Activated naive CD4-positive, alpha-beta T cell (primary cell): ENCODE data around the gene TRPM5.
A peak's percentile ranks its signal among the peaks of the same experiment; 100 is the strongest.

ENCODE experiments used
- DNase-seq, 4 experiments: peaks; one replicate each; lab custom pipeline; 2025; lab: John Stamatoyannopoulos, UW

The TRPM5 gene

GRCh38 chr11:2468363-2469235 lies 24.3 kb upstream of the TRPM5 start:
- DNase-seq = no peak

GRCh38 chr11:2467695-2468055 lies 23.4 kb upstream of the TRPM5 start:
- DNase-seq = no peak

DNA sequence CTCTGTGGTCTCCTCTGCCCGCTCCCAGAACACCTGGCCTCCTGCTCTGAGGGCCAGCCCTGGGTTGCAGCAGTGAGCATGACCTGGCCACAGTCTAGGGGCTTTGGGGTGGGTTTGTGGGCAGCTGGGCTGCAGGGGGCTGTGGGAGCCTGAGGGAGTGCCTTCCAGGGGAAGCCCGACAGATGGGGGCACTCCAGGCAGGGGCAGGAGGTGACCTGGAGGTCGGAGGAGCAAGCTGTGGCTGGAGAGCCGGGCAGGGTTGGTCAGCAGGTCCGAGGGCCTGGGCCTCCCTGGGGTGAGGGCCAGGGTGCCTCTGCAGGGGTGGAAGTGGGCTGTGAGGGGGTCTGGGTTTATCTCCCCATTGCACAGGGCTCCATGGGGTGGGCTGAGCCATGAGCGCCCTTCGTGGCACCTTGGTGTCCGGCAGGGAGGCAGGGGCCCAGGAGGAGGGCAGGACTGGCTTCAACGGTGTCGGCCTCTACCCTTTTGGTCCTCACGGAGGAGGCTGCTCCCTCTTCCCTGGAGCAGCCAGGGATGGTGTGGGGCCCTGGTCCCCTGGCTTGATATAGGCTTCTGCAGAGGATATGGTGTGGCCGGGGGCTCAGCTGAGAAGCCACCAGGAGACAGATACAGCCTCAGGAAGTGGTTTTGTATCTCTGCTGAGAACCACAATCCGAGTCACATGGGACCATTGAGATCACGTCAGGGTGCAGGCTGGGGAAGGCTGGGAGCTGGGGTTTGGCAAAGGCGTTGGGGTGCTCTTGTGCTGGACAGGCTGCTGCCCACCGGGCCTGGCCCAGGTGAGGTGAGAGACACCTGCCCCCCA lies 22.8 kb upstream of the TRPM5 start:
- peak in 2 of 4 experiments; percentile 36 to 43 for DNase-seq

GRCh38 chr11:2466069-2466801 lies 21.9 kb upstream of the TRPM5 start:
- DNase-seq = no peak

DNA sequence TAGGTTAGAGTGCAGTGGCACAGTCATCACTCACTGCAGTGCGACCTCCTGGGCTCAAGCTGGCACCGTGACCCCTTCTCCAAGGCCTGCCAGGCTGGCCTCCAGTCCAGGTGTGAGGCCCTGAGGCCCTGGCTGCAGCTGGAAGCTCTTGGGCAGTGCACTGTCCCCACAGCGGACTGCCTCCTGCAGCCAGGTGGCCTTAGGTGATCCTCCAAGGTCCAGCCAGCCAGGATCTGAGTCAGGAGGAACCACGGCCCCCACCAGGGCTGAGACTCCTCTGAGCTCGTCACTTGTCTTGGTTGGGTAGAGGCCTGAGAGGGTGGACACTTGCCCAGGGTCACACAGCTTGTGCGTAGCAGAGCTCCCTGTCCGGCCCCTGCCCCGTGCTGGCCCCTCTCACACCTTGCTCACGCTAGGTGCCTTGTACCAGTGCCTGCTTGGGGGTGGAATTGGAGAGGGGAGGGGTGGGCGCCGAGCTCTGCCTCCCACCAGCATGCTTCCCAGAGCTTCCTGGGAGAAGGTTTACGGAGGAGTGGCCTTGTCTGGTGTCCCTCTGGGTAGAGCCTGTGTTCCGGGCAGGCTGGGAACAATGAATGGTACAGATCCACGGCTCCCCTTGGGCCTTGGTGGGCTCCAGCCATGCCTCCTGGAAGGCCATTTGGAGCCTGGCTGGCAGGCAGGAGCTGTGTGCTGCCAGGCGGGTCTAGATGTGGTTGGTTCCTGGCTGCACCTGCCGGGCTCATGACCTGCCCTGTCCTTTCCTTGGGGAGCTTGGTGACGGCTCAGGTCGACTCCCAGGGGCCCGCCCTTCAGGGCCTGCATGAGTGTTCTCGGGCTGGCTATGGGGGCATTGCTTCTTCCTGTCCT lies 21.1 kb upstream of the TRPM5 start:
- no peak for DNase-seq

DNA sequence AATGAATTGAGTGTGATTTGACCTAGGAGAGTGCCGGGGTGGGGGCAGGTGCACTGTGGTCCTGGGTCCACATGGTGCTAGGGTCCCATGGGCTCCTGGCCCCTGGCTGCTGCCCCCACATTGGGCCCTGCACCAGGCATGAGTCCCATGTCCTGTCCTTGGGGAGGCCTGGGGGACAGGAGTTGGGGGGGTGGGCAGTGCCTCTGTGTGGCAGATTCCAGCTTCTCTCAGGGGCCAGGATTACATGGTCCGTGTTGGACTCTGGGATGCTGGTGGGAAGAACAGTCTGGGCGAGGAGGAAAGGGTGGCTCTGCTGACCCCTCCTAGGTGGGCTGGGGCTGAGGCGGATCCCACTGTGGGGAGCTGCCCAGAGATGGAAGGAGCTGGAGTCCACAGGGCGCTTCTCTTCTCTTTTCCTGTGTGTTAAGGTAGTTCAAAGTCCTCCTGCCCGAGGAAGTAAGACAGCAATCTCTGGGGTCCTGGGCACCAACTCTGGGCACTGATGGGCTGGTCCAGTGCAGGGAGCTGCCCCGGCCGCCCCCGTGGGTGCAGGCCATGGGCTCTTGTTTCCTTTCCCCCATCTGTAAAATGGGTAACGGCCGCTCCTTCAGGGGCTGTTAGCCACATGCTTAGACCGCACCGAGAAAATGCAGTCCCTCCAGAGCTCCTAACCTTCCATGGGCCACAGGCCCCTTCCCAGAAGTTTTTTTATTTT lies 20.3 kb upstream of the TRPM5 start:
- no peak for DNase-seq

DNA sequence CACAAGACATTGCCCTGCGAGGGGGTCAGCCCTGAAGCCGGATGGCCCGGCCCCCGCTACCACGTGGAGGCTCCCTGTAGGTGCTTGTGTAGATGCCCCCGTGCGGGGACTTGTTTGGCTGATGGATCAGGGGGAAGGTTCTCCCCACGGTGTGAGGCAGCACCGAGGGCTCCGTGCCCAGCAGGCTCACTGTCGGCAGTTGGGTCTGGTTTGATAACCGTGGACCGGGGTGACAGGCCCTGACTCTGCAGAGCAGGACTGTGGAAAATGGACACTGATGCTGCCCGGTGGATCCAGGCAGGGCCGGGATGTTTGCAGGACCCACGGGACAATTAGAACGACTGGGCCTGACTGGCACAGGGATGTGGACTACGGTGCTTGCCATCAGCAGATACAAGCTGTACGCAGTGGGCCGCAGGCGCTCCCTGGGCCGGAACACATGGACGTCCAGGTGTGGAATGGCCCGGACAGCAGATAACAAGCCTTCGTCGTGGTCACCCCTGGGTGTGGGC lies 19.5 kb upstream of the TRPM5 start:
- no peak for DNase-seq

- no peak for DNase-seq
Measured at GRCh38 chr11:2462986-2463765, 18.9 kb upstream of the TRPM5 start.

DNA sequence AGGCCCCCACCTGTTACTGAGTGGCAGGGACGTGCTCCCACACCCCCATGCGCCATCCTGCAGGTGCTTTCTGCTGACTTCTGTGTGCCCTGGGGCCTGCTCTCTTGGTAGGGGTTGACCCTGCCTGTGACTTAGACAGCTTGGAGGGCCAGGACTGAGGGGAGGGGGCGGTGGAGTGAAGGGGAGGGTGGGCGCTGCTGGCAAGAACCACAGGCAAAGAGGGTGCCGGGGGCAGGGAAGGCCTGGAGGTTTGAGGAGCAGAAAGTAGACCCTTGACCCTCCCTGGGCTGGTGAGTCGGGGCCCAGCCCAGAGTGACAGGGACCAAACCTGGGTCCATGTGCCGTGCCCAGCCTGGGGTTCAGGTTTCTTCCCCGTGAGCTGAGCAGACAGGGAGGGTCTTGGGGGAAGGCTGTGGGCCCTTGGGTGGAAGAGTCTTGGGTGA lies 18.2 kb upstream of the TRPM5 start:
- DNase-seq = no peak

DNA sequence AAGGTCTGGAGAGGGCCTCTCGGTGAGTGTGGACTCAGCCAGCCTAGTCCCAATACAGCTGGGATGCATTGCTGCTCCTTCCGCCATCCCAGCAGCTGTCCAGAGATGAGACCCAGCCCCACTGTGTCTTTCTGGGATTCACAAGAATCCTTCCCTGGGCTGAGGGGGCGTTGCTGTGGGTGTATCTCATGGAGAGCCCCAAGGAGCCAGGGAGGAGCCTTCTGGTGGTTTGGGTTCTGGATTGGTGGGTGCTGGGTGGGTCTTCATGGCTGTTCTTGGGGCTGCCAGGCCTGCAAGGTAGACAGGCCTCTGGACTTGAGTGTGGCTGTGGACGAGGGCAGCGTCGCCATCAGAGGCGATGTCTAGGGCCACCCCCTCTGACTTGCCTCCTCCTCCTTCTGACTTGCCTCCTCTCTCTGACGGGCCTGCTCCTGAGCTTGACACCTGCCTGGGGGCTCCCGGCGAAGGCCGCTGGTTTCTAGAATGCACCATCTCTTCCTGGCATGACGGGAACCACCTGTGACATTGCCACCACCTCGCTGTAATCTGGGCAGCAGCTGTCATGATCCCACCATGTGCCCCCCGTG lies 17.7 kb upstream of the TRPM5 start:
- DNase-seq = no peak

DNA sequence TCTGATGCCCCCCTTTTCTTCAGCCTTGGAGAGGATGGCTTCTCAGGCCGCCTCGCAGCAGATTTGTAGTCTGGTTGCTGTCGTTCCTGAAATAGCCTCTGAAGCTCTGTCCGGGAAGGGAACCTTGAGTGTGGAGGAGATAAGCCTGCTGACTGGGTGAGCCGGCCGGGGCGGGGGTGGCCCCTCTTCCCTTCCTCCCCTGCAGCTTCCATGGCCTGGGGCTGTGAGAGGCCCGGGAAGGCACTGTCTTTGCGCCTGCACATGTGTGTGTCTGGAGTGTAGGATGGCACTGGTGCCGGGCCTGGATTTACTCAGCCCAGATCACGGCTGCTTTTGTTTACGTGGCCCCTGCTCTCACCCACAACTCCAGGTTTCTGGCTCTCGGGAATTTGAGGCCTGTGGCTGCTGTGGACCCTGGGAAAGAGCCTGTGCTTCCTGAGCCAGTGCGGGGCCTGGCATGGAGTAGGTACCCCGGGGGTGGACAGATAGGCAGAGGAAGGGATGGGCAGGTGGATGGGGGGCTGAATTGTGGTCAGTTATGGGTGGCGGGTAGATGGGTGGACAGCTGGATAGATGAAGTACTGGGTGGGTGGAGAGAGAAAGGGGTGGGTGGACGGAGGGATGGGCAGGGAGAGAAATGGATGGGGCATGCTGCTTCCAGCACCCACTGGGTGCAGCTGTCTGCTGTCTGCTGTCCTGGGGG lies 17.1 kb upstream of the TRPM5 start:
- DNase-seq = no peak

GRCh38 chr11:2460540-2461252 lies 16.4 kb upstream of the TRPM5 start:
- no peak for DNase-seq

DNA sequence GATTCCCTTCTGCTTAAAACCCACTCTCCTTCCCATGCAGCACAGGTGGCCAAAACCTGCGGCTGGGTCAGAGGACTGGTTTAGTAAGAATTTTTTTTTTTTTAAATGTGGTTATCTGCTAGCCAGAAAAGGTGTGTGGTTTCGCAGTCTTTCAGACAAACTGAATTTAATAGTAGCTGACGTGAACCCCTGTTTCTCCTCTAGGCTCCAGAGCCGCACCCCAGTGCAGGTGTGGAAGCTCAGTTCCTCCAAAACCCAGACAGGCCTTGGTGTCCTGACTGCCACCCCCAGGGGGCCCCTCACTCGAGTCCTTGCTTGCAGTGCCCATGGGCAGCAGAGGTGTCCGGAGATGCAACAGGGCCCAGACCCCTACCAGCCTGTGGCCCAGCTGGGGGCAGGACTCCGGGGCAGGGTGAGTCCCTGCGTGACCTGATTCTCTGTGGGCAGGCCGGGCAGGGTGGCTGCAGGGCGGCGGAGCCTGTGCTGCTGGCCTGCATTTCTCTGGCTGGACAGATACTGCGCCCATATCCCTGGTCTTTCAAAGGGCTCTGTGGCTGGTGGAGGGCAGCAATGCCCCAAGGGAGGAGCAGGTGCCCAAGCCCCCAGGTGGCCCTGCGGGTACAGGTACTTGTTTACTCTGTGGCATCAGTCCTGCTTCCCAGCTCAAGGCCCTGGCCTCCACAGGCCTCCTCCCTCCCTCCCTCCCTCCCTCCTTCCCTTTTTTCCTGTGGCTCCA lies 15.7 kb upstream of the TRPM5 start:
- DNase-seq = no peak

DNA sequence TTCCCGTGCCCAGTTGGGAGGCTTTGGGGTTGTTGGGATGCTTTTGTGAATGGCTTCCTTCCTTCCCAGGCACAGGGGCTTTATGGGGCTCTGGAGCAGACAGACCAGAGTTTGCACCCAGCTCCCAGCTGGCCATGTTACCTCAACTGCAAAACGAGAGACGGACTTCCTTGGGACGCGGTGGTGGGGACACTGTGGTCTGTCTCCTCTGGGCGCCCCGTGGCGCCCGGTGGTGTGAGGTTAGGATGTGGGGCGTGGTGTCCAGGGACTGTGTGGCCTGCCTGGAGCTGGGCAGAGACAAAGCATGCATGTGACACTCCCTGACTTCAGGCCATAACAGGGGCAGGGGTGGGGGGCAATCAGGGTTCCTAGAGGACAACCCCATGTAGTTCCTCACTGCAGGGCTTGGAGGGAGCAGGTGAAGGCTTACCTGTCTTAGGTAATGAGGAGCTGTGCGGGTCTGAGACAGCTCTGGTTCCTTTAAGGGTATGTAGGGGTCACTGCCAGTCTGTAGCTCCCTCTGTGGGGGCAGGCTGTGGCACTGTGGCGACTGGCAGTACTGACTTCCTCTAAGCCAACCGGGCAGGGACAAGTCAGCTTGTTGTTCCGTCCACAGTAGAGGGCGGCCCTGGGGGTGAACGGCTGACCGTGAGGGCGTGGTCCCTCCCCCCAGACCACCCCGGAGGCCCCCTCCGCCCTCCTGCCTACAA lies 14.9 kb upstream of the TRPM5 start:
- no peak for DNase-seq

- no peak for DNase-seq
Measured at GRCh38 chr11:2458321-2458720, 14.0 kb upstream of the TRPM5 start.

GRCh38 chr11:2453436-2453835 lies 9.1 kb upstream of the TRPM5 start:
- DNase-seq = no peak
